HG03521 (cell line): ENCODE measurements around the gene KAT8.

ENCODE experiments used
- ATAC-seq: cut with Tn5 transposase; IDR thresholded peaks from one replicate; pipeline ENCODE4 v1.9.1; 2021; ENCODE audit warnings: mild to moderate bottlenecking, moderate library complexity; ENCODE audit not compliant: unreplicated experiment

KAT8 gene

DNA sequence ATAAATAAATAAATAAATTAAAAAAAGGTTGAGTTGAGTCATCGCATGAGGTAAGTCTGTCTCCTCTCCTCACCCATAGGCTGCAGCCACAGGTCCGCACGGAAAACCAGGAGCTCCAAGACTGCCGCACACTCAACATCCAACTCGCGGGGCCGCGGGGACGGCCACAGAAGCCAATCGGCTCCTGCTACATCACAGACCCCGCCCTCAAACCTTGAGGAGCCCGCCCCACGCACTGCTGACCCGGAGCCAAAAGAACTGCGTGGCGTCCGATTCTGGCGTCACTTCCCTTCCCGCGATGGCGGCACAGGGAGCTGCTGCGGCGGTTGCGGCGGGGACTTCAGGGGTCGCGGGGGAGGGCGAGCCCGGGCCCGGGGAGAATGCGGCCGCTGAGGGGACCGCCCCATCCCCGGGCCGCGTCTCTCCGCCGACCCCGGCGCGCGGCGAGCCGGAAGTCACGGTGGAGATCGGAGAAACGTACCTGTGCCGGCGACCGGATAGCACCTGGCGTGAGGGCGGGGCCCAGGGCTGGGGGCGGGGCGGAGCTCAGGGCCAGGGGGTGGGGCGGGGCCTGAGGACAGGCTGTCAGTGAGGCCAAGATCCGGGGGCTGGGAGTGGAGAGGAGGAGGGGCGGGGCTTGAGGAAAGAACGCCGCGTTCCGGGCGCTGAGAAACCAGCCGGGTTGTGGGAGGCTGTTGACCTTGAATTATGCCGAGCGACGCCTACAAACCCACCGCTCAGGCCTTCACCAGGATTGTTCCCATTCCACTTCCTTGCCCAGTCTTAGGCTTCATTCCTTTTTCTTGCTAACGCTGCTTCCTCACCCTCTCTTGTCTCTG, at the start of gene KAT8:
Gene KAT8, plus strand, starts transcription at position 281 of the 839 bp plus-strand sequence. Its CDS starts 18 bp downstream, at position 299.
- ATAC-seq, result peak; percentile 89

DNA sequence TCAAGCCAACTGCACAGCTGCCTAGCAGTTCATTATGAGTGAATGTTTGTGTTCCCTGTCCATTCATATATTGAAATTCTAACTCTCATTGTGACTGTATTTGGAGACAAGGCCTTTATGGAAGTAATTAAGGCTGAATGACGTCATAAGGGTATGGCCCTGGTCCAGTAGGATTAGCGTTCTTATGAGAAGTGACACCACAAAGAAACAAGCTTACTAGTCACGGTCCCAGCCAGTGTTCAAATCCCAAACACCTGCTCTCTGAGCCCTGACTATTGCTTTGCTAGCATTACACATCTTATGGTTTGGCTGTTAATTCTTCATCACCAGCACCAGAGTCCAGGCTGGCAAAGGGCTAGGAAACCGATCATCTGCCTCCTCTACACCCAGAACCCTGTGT, 45.6 kb upstream of the KAT8 start:
- no peak for ATAC-seq

DNA sequence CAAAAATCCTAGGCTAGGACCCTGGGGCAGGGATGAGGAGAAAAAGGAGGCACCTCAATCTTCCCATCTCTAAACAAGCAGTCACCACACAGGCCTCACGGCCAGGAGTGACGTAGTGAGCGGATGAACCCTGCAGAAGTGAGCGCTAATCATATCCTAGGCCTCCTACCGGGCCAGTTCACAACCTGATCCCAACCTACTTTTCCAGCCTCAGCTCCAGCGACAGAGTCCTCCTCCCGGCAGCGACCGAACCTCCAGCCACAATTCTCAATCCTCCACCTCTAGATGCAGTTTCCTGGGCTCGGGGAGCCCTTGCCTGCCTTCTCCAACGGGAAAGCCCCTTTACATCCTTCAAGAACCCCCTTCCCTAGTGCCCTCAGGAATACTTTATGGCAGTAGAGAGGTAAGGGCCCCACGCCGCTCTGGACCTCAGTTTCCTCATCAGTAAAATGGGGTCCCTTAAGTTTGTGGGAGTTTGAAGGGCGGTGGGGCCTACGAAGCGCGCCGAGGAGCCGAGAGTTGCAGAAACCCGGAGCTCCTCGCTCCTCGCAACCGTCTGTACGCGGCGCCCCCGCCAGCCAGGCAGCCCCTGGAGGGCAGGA, 44.8 kb upstream of the KAT8 start:
- ATAC-seq, result peak; percentile 4

DNA sequence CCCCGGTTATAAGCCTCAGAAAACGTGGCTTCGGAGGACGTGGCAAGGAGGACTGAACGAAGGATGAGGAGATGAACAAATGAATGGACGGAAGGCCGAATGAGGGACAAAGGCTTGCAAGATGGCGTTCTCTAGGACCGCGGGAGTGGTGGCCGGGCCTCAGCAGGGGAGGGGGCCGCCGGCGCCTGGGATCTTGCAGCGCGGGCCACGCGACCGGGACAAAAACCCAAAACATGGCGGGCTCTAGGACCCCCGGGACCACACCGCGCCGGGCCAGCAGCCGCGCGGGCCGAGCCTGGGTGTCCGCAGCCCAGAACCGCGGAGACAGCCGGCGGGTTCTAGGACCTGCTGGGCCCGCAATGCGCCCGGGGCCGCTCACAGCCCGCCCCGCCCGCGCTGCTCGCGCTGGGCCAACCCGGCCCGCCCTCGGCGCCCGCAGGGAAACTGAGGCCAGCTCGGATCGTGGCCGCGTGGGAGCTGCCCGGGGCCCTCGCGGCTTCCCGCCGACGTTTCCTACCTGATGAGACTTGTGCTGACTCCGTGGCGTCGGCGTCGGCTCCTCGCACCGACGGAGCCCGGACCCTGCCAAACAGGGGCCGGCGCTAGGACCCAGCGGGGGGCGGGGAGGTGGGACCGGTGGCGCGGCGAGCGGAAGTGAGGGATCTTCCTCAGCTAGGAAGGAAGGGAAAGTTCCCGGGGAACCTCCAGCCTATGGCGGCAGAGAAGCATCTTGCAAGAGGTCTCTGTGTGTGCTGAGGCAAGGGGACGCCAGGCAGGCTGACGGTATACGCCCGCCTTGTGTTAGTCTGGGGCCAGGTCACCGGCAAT, 44.1 kb upstream of the KAT8 start:
- peak; percentile 46 for ATAC-seq

DNA sequence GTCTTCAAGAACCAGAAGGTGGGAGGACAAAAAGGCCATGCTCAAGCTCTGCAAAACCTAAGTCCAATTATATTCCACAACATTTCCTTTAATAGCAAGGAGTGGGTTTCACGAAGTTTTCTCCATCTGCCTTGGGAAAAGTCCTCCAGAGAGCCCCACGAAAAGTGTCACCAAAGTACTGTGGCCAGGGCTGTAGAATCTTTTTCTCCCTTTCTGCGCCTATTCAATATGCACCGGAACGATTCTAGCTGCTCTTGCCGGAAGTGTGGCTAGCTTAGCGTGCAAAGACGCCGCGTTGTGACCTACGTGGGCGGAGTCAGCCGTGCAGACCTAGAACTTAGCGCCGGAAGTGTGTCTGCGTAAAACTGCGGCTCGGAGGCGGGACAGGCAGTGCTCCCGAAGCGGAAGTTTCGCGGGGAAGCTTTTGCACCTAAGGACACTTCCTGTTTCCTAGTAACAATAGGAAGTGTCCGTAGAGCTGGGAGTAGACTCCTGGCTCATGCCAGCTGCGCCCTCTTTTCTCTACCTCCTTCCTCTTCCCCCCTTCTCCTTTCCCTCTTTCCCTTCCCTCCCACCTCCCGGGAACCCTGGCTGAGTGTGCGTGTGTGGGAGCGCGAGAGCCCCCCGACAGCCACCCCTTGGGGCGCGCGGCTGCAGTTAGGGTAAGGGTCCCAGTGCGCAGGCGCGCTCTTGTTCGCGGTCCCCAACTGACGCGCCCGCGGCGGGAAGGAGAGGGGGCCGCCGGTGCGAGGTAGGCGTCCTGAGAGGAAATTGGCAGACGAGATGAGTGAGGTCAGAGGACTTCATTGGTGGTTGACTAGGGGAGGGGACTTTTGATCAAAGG, 43.3 kb upstream of the KAT8 start, which contains the start of the genes ZNF646 and ZNF668:
Gene ZNF646, plus strand, starts transcription at position 453 of the 844 bp plus-strand sequence. CDS start 1,903 bp downstream, outside the sequence.
Gene ZNF668, minus strand, starts transcription at position 271 of the 844 bp plus-strand sequence. CDS start 9,781 bp downstream, outside the sequence.
- ATAC-seq, result peak; percentile 61

DNA sequence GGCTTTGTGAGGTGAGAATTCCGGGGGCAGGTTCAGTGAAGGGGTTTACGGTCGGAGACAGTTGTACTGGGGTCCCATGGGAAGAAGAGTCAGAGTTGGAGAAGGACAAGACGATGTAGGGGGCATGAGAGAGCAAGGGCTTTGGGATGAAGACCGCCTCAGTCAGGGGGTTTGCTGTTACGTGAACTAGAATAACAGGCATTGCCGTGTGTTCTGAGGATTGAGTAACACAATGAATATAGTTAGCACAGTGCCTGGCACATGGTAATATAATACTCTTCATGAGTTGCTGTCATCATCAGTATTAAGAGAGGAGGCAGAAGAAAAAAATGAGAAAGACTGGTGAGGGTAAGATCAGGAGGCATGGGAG, 42.7 kb upstream of the KAT8 start:
- no peak for ATAC-seq

DNA sequence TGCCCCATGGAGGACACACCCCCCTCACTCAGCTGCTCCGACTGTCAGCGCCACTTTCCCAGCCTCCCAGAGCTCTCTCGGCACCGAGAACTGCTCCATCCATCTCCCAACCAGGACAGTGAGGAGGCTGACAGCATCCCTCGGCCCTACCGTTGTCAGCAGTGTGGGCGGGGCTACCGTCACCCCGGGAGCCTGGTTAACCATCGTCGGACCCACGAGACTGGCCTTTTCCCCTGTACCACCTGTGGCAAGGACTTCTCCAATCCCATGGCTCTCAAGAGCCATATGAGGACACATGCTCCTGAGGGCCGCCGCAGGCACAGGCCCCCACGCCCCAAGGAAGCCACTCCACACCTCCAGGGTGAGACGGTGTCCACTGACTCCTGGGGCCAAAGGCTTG, 41.1 kb upstream of the KAT8 start:
- ATAC-seq, result no peak

DNA sequence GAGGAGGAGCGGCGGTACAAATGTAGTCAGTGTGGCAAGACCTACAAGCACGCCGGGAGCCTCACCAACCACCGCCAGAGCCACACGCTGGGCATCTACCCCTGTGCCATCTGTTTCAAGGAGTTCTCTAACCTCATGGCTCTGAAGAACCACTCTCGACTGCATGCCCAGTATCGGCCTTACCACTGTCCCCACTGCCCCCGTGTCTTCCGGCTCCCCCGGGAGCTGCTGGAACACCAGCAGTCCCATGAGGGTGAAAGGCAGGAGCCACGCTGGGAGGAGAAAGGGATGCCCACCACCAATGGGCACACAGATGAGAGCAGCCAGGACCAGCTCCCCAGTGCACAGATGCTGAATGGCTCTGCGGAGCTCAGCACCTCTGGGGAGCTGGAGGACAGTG, 40.4 kb upstream of the KAT8 start:
- ATAC-seq, result no peak

DNA sequence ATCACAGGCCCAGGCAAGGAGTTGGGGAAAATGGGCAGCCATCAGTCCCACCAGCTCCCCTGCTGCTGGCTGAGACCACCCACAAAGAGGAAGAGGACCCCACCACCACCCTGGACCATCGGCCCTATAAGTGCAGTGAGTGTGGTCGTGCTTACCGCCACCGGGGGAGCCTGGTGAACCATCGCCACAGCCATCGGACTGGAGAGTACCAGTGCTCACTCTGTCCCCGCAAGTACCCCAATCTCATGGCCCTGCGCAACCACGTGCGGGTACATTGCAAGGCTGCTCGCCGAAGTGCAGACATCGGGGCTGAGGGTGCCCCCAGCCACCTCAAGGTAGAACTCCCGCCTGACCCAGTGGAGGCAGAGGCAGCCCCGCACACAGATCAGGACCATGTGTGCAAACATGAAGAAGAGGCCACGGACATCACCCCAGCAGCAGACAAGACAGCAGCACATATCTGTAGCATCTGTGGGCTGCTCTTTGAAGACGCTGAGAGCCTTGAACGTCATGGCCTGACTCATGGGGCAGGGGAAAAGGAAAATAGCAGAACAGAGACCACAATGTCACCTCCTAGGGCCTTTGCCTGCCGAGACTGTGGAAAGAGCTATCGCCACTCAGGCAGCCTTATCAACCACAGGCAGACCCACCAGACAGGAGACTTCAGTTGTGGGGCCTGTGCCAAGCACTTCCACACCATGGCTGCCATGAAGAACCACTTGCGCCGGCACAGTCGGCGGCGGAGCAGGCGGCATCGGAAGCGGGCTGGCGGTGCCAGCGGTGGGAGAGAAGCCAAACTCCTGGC, 39.7 kb upstream of the KAT8 start:
- ATAC-seq, result no peak

DNA sequence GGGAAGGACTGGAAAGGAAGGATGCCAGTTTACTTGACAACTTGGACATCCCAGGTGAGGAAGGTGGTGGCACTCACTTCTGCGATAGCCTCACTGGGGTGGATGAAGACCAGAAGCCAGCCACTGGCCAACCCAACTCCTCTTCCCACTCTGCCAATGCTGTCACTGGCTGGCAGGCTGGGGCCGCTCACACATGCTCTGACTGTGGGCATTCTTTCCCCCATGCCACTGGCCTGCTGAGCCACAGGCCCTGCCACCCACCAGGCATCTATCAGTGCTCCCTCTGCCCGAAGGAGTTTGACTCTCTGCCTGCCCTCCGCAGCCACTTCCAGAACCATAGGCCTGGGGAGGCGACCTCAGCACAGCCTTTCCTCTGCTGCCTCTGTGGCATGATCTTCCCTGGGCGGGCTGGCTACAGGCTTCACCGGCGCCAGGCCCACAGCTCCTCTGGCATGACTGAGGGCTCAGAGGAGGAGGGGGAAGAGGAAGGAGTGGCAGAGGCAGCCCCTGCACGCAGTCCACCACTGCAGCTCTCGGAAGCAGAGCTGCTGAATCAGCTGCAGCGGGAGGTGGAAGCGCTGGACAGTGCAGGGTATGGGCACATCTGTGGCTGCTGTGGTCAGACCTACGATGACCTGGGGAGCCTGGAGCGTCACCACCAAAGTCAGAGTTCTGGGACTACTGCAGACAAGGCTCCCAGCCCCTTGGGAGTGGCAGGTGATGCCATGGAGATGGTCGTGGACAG, 38.7 kb upstream of the KAT8 start:
- no peak for ATAC-seq

DNA sequence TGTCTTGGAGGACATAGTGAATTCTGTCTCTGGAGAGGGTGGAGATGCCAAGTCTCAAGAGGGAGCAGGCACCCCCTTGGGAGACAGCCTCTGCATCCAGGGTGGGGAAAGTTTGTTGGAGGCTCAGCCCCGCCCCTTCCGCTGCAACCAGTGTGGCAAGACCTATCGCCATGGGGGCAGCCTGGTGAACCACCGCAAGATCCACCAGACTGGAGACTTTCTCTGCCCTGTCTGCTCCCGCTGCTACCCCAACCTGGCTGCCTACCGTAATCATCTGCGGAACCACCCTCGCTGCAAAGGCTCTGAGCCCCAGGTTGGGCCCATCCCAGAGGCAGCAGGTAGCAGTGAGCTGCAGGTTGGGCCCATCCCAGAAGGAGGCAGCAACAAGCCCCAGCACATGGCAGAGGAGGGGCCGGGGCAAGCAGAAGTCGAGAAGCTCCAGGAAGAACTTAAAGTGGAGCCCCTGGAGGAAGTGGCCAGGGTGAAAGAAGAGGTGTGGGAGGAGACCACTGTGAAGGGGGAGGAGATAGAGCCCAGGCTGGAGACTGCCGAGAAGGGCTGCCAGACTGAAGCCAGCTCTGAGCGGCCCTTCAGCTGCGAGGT, 38.0 kb upstream of the KAT8 start:
- no peak for ATAC-seq

DNA sequence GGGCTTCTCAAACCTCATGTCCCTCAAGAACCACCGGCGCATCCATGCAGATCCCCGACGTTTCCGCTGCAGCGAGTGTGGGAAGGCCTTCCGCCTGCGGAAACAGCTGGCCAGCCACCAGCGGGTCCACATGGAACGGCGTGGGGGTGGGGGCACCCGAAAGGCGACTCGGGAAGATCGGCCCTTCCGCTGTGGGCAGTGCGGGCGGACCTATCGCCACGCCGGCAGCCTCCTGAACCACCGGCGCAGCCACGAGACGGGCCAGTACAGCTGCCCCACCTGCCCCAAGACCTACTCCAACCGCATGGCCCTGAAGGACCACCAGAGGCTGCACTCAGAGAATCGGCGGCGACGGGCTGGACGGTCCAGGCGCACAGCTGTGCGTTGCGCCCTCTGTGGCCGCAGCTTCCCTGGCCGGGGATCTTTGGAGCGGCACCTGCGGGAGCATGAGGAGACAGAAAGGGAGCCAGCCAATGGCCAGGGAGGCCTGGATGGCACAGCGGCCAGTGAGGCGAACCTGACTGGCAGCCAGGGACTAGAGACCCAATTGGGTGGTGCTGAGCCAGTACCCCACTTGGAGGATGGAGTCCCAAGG, 37.3 kb upstream of the KAT8 start:
- no peak for ATAC-seq

DNA sequence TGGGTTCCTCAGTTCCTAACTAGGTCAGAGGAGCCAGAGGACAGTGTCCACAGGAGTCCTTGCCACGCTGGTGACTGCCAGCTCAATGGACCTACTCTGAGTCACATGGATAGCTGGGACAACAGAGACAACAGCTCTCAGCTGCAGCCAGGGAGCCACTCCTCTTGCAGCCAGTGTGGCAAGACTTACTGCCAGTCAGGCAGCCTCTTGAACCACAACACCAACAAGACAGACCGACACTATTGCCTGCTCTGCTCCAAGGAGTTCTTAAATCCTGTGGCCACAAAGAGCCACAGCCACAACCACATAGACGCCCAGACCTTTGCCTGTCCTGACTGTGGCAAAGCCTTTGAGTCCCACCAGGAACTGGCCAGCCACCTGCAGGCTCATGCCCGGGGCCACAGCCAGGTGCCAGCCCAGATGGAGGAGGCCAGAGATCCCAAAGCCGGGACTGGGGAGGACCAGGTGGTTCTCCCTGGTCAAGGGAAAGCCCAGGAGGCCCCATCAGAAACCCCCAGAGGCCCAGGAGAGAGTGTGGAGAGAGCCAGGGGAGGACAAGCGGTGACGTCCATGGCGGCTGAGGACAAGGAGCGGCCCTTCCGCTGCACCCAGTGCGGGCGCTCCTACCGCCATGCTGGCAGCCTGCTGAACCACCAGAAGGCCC, 36.6 kb upstream of the KAT8 start:
- no peak for ATAC-seq

DNA sequence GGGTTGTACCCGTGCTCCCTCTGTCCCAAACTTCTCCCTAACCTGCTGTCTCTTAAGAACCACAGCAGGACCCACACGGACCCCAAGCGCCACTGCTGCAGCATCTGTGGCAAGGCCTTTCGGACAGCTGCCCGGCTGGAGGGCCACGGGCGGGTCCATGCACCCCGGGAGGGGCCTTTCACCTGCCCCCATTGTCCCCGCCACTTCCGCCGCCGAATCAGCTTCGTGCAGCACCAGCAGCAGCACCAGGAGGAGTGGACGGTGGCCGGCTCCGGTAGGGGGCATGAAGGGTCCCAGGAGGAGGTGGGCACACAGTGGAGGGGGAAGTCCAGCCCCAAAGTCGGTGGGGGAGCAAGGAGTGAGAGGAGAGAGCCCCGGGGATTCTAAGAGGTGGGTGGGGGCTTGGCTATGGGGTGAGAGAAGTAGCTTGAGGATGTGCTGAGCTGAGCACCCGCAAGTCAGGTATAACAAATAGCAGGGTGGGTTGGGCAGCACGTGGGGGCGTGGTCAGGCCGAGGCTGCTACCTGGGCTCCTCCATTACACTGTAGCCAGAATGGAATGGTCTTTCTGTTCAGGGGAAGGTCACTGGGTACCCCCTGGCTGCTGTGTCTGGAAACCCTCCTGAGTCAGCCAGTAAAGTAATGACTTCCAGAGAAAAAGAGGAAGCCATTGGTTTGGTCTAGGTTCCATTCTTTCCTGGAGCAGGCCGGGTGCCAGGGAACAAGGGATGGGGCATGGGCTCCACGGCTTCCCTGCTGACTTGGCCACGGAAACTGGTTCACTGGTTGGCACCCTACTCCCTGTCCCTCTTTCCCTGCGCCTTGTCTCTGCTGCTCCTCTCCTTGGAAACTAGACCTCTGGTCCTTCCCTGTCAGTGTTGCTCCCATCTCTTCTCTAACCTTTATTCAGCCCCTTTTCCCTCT, 35.8 kb upstream of the KAT8 start:
- no peak for ATAC-seq

DNA sequence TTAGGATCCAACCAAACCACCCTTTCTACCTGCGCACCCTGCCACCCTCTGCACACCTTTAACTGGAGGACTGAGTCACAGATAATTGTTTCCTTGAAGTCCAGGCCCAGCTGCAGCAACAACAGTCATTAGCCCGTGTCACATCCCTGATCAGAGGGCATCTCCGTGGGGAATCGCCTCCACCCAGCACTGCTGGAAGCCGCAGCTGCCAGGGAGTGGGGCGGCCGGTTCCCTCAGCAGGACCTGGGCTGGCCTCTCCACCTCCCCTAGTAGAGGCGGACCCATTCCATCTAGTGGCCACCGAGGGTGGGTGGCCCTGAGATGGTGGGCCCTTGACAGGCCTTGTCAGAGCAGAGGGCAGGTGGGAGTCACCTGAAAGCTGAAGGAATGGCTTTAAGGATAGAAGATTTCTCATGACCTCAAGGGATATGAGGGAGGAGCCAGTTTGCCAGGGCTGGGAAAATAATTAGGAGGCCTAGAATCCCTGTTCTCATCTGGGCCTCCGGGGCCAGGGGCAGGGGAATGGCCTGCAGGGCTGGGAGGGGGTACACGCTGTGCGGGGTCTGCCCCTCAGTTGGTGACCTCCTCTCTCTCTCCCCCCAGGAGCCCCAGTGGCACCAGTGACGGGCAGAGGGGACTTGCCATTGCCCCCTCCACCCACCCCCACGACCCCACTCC, 35.0 kb upstream of the KAT8 start:
- no peak for ATAC-seq

DNA sequence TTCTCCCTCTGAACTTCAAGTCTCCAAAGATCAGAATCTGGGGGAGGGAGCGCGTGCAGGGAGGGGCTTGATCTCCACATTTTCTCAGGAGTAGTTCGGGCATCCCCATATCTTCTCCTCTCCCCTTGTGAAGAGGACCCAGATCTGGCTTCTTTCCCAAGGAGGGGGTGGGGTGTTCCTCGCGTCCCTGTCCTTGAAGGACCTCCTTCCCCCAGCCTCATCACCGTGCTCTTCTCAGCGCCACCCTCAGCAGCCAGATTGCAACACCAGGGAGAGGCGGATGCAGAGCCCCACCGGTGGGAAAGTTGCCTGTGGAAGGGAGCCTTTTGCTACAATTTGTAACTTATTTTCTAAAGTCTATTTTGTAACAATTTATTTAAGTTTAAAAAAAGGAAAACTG, 34.4 kb upstream of the KAT8 start:
- no peak for ATAC-seq
